Measurements from ENCODE around the gene PPP1R10.

The PPP1R10 gene

GRCh38 chr6:30597315-30598144 lies 19.5 kb downstream of the PPP1R10 start:
- peak; percentile 94 for DNase-seq

GRCh38 chr6:30592287-30592686 lies 24.8 kb downstream of the PPP1R10 start:
- no peak for DNase-seq

- no peak for DNase-seq
These were observed 26.0 kb downstream of the PPP1R10 start for GRCh38 chr6:30591008-30591407.

- no peak for DNase-seq
These were observed 26.5 kb downstream of the PPP1R10 start for GRCh38 chr6:30590509-30590908.

GRCh38 chr6:30589754-30590358 lies 27.2 kb downstream of the PPP1R10 start:
- no peak for DNase-seq

- DNase-seq = no peak
These were observed 33.1 kb downstream of the PPP1R10 start for GRCh38 chr6:30583921-30584320.

- no peak for DNase-seq
These were observed 39.0 kb downstream of the PPP1R10 start for GRCh38 chr6:30578051-30578450.

GRCh38 chr6:30573113-30573512 lies 43.9 kb downstream of the PPP1R10 start:
- no peak for DNase-seq

- DNase-seq = no peak
These were observed 44.9 kb downstream of the PPP1R10 start for GRCh38 chr6:30572148-30572547.

- DNase-seq = no peak
These were observed 45.3 kb downstream of the PPP1R10 start for GRCh38 chr6:30571762-30572082.

- peak; percentile 99 for DNase-seq
These were observed 45.8 kb downstream of the PPP1R10 start, which contains the start of gene ABCF1 for GRCh38 chr6:30571075-30571761. ABCF1 (plus strand) TSS chr6:30571442; CDS start chr6:30571488, 46 bp downstream.

- no peak for DNase-seq
These were observed 46.3 kb downstream of the PPP1R10 start for GRCh38 chr6:30570740-30571074.

GRCh38 chr6:30570263-30570662 lies 46.8 kb downstream of the PPP1R10 start:
- DNase-seq = no peak

- no peak for DNase-seq
These were observed 48.8 kb downstream of the PPP1R10 start for GRCh38 chr6:30568245-30568644.

- DNase-seq = no peak
These were observed 51.3 kb downstream of the PPP1R10 start for GRCh38 chr6:30565772-30566171.

- DNase-seq = no peak
These were observed 52.9 kb downstream of the PPP1R10 start for GRCh38 chr6:30564114-30564513.

- no peak for DNase-seq
These were observed 54.3 kb downstream of the PPP1R10 start for GRCh38 chr6:30562470-30563425.

GRCh38 chr6:30560930-30561329 lies 56.1 kb downstream of the PPP1R10 start:
- DNase-seq = no peak

GRCh38 chr6:30557683-30557981 lies 59.4 kb downstream of the PPP1R10 start:
- no peak for DNase-seq

GRCh38 chr6:30556906-30557682 lies 59.9 kb downstream of the PPP1R10 start, which contains the start of gene PRR3:
PRR3 (plus strand) TSS chr6:30557295; CDS start chr6:30557345, 50 bp downstream.
- DNase-seq = peak; percentile 97

- DNase-seq = peak; percentile 96
These were observed 60.8 kb downstream of the PPP1R10 start, which contains the start of gene GNL1 for GRCh38 chr6:30556066-30556905. GNL1 (minus strand) TSS chr6:30556489; CDS start chr6:30556203, 286 bp downstream.

Data from OCI-M1 (cell line).